Keratinocyte (primary cell): ENCODE results near the gene NLK. TPM values are rescaled to one million over a fixed set of nuclear protein-coding genes. Genes with fewer than 3 reads are reported as not detected.
"Not testable (repeated sequence)": the region's sequence is repeated elsewhere in the genome, so short reads cannot be mapped to it uniquely, and the experiment has no call there.

Experiments
- DNase-seq: peaks from one replicate; pipeline ENCODE4 v3.0.0-alpha.2; 2011; ENCODE audit warnings: low read depth, missing footprints, low spot score
- FAIRE-seq: peaks from 2 replicates; lab custom pipeline; 2011; peaks lifted over from hg19 to GRCh38; lab: Jason Lieb, UNC
- H2AFZ ChIP-seq: 2 replicates; pipeline ENCODE4 v1.6.0; 2012; ENCODE audit warnings: low read length, control low read depth, inconsistent platforms; ENCODE audit not compliant: control insufficient read depth
- H3K27ac ChIP-seq: 2 replicates; pipeline ENCODE4 v1.5.1; 2011; ENCODE audit warnings: low read length; ENCODE audit not compliant: control insufficient read depth, insufficient read depth
- H3K27me3 ChIP-seq: 3 replicates; pipeline ENCODE4 v1.6.0; 2011; ENCODE audit warnings: low read length; ENCODE audit not compliant: control insufficient read depth, insufficient read depth; ENCODE audit errors: extremely low read depth
- H3K36me3 ChIP-seq, 2 experiments: 2 replicates in 1 of 2; 3 replicates in 1 of 2; pipeline ENCODE4 v1.5.1; 2011; ENCODE audit warnings: low read length in 2 of 2, mild to moderate bottlenecking in 1 of 2; ENCODE audit not compliant: control insufficient read depth in 2 of 2, insufficient read depth in 2 of 2; ENCODE audit errors: extremely low read depth in 1 of 2
- H3K4me1 ChIP-seq: 3 replicates; pipeline ENCODE4 v1.5.1; 2011; ENCODE audit warnings: low read length; ENCODE audit not compliant: control insufficient read depth, insufficient read depth; ENCODE audit errors: extremely low read depth
- H3K4me2 ChIP-seq: 3 replicates; pipeline ENCODE4 v1.6.0; 2011; ENCODE audit warnings: low read depth, low read length; ENCODE audit not compliant: control insufficient read depth, insufficient read depth; ENCODE audit errors: extremely low read depth
- H3K4me3 ChIP-seq, 3 experiments: fragments of 200-600 bp in 1 of 3; sonication (generic) in 1 of 3; 2 replicates in 2 of 3; 3 replicates in 1 of 3; pipeline ENCODE4 v1.5.1; 2011 to 2016; ENCODE audit warnings: low read length in 3 of 3, mild to moderate bottlenecking in 3 of 3, control low read depth in 2 of 3, inconsistent platforms in 1 of 3, low read depth in 1 of 3, mixed read lengths in 1 of 3, mixed run types in 1 of 3, moderate library complexity in 1 of 3; ENCODE audit not compliant: control insufficient read depth in 2 of 3, insufficient read depth in 2 of 3; ENCODE audit errors: extremely low read depth in 1 of 3
- H3K79me2 ChIP-seq: 2 replicates; pipeline ENCODE4 v1.6.0; 2012; ENCODE audit warnings: low read length; ENCODE audit not compliant: control insufficient read depth, insufficient read depth
- H3K9ac ChIP-seq: 3 replicates; pipeline ENCODE4 v1.6.0; 2011; ENCODE audit warnings: low read length; ENCODE audit not compliant: control insufficient read depth, insufficient read depth; ENCODE audit errors: extremely low read depth
- H3K9me1 ChIP-seq: 3 replicates; pipeline ENCODE4 v1.6.0; 2011; ENCODE audit warnings: low read length; ENCODE audit not compliant: control insufficient read depth, insufficient read depth; ENCODE audit errors: extremely low read depth
- H3K9me3 ChIP-seq: 2 replicates; pipeline ENCODE4 v1.5.1; 2012; ENCODE audit warnings: low read depth, low read length; ENCODE audit not compliant: control insufficient read depth
- H4K20me1 ChIP-seq: 3 replicates; pipeline ENCODE4 v1.6.0; 2011; ENCODE audit warnings: low read length; ENCODE audit not compliant: control insufficient read depth, insufficient read depth; ENCODE audit errors: extremely low read depth
- dilution Hi-C: fragments of 300-500 bp; cut with MboI; formaldehyde crosslinking; loops from one replicate; pipeline ENCODE4 v1.7.0; 2020; ENCODE audit warnings: low sequenced_read_pairs; ENCODE audit not compliant: extremely low pct_ligation_motif_present
- polyA plus RNA-seq, 5 experiments: library from polyadenylated mRNA; depleted of rRNA in 3 of 5; stranded (reverse) in 3 of 5; stranded (forward) in 1 of 5; unstranded in 1 of 5; fragments of >200 nt; gene quantifications; 1 replicate in 1 of 5; 2 replicates in 3 of 5; 3 replicates in 1 of 5; pipeline versions ENCODE4 v1.2.1 to v1.2.3, GENCODE V29; 2011 to 2012; ENCODE audit warnings: missing spikeins in 2 of 5, low read depth in 1 of 5, low replicate concordance in 1 of 5
- TF ChIP-seq, protein P1 (sequence below), 3 experiments: IDR thresholded peaks in 1 of 3; conservative IDR thresholded peaks in 1 of 3; optimal IDR thresholded peaks in 1 of 3; 2 replicates in 2 of 3; 3 replicates in 1 of 3; pipeline versions ENCODE3 to v1.5.1; 2011; ENCODE audit warnings: low read length in 3 of 3, mild to moderate bottlenecking in 3 of 3, moderate library complexity in 2 of 3, control low read depth in 1 of 3, inconsistent platforms in 1 of 3; ENCODE audit not compliant: insufficient read depth in 2 of 3; ENCODE audit errors: extremely low read depth in 1 of 3

The NLK gene
- polyA plus RNA-seq, 1 donor (not counting 4 experiments of a cell fraction or from before 2014, with no cell fraction given), result 20.9 TPM

- H2AFZ ChIP-seq, H3K9me1 ChIP-seq, H3K27ac ChIP-seq, H3K79me2 ChIP-seq, H4K20me1 ChIP-seq, H3K9ac ChIP-seq, H3K9me3 ChIP-seq, DNase-seq, H3K27me3 ChIP-seq, FAIRE-seq, dilution Hi-C loops, H3K4me2 ChIP-seq, H3K36me3 ChIP-seq, H3K4me3 ChIP-seq: not testable (repeated sequence)
- TF ChIP-seq, protein P1, sequence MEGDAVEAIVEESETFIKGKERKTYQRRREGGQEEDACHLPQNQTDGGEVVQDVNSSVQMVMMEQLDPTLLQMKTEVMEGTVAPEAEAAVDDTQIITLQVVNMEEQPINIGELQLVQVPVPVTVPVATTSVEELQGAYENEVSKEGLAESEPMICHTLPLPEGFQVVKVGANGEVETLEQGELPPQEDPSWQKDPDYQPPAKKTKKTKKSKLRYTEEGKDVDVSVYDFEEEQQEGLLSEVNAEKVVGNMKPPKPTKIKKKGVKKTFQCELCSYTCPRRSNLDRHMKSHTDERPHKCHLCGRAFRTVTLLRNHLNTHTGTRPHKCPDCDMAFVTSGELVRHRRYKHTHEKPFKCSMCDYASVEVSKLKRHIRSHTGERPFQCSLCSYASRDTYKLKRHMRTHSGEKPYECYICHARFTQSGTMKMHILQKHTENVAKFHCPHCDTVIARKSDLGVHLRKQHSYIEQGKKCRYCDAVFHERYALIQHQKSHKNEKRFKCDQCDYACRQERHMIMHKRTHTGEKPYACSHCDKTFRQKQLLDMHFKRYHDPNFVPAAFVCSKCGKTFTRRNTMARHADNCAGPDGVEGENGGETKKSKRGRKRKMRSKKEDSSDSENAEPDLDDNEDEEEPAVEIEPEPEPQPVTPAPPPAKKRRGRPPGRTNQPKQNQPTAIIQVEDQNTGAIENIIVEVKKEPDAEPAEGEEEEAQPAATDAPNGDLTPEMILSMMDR (optimal IDR thresholded peaks at IDR 0.05 in 1 of 3, IDR thresholded peaks at IDR 0.05 in 1 of 3, conservative IDR thresholded peaks at IDR 0.05 in 1 of 3; ENCODE audit: extremely low read depth in 1 of 3, insufficient read depth in 2 of 3, low read length in 3 of 3), result peak in 1 of 3 experiments; percentile 34
- peaks cover 20% of the 10 kb centered on the region for H3K4me1 ChIP-seq
These were observed 192.7 kb downstream of the NLK start for GRCh38 chr17:28235066-28235700.

DNA sequence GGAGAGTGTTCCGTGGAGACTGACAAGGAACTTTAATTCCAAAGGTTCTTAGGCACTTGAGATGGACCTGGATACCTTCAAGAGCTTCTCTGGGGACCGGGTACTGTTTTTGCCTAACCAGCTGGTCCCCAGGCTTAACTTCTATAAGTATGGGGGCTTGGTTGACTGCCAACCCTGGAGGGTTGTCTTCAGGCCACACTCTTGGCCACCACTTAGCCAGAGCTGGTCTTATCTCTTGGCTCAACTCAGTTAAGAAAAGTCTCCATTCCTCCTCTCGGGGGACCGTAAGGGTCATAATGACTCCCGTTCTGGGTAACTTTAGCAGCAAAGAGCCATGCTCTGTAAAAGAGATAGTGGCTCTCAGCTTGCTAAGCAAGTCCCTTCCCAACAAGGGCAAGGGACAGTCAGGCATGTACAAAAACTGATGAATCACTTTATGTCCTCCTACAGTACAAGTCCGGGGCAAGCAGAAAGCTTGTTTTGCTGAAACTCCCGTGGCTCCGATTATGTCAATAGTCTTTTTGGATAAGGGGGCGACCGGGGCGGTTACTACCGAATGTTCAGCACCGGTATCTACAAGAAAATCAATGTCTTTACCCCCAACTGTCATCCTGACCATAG, 193.7 kb downstream of the NLK start:
- H3K9ac ChIP-seq, H3K9me1 ChIP-seq, dilution Hi-C loops, FAIRE-seq, H3K36me3 ChIP-seq, H3K4me2 ChIP-seq, H3K9me3 ChIP-seq, H3K27ac ChIP-seq, DNase-seq, H3K27me3 ChIP-seq, H3K79me2 ChIP-seq, H2AFZ ChIP-seq, H3K4me3 ChIP-seq, H4K20me1 ChIP-seq: not testable (repeated sequence)
- peaks cover 20% of the 10 kb centered on the region for H3K4me1 ChIP-seq

DNA sequence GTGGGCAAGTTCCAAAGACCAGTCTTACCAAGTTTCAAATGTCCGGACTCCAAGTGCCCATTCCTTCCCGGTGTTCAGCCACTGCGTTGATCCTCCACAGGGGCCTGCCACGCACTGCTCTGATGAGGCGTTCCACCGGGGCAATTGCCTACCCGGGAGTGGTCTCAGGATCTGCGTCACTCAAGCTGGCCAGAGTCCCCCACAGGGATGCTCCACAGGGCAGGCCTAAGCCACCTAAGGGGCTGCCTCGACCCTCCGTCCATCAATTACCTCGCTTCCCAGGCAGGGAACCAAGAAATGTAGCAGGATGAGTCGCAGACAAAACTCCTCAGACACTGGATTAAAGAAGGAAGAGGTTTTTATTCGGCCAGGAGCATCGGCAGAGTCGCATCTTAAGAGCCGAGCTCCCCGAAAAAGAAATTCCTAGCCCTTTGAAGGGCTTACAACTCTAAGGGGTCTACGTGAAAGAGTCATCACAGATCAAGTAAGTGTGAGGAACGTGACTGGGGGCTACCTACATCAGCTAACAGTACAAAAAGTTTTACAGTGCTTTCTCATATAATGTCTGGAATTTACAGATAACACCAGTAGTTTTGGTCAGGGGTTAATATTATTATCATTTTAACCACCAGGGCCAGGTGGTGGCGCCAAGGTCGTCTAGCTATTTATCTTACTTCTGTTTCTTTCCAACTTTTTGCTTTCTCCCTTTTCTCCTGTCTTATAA, 196.2 kb downstream of the NLK start:
- not testable (repeated sequence) for H3K4me2 ChIP-seq, H3K27ac ChIP-seq, H3K27me3 ChIP-seq

More for the DNA sequence above, 196.2 kb downstream of the NLK start:
- H3K79me2 ChIP-seq, H3K36me3 ChIP-seq, H4K20me1 ChIP-seq, H2AFZ ChIP-seq, DNase-seq, H3K4me3 ChIP-seq, FAIRE-seq, H3K9ac ChIP-seq, H3K9me3 ChIP-seq, dilution Hi-C loops, H3K9me1 ChIP-seq: not testable (repeated sequence)
- H3K4me1 ChIP-seq, result peaks cover 15% of the 10 kb centered on the region
